ENCODE measurements around the gene C3orf22. TPM values are rescaled to one million over a fixed set of nuclear protein-coding genes. Genes with fewer than 3 reads are reported as not detected.
"Not testable (repeated sequence)": the region's sequence is repeated elsewhere in the genome, so short reads cannot be mapped to it uniquely, and the experiment has no call there.

The C3orf22 gene
- total RNA-seq (not detected), polyA plus RNA-seq (0.05 TPM)
- long read RNA-seq, donor 1, result 0 reads
- long read RNA-seq, donor 2, result 0 reads
- long read RNA-seq, donor 3, result 0 reads
- long read RNA-seq, donor 4, result 0 reads
- long read RNA-seq, donor 5, result 0 reads
- long read RNA-seq, donor 6, result 0 reads
- long read RNA-seq, donor 7, result 0 reads
- long read RNA-seq, donor 8, result 0 reads
- long read RNA-seq, donor 9, result 0 reads
- long read RNA-seq, donor 10, result 0 reads

- H3K27me3 ChIP-seq (ENCODE audit: control insufficient read depth in 2 of 2, insufficient read depth in 1 of 2, low read length in 1 of 2), result no peaks in the 10 kb centered on the region
- H3K9me3 ChIP-seq (ENCODE audit: control insufficient read depth in 2 of 2, insufficient read depth in 1 of 2, low read length in 1 of 2), result peaks cover 0 to 2% of the 10 kb centered on the region in 2 donors
- no peak within 1 kb of the TSS for H3K4me3 ChIP-seq (ENCODE audit: low read length in 2 of 2)
- H3K4me1 ChIP-seq (ENCODE audit: control insufficient read depth in 2 of 2, insufficient read depth in 2 of 2, low read length in 2 of 2), result no peaks in the 10 kb centered on the region
- DNase-seq (ENCODE audit: low read depth in 6 of 9, low spot score in 9 of 9), result no peak
- WGBS, result 94% methylated on average over 9 of the region's 9 CpGs
- no peak within 1 kb of the TSS for H3K27ac ChIP-seq (ENCODE audit: low read depth in 1 of 2, low read length in 1 of 2)
- H3K36me3 ChIP-seq (ENCODE audit: control insufficient read depth in 2 of 2, insufficient read depth in 2 of 2, low read length in 1 of 2), result no peaks in the 10 kb centered on the region
Observed at GRCh38 chr3:126558336-126559071, at the start of gene C3orf22. TSS of gene C3orf22 (minus strand) at chr3:126558932. CDS start at chr3:126553390, 5,542 bp downstream.

GRCh38 chr3:126607214-126607908, 48.6 kb upstream of the C3orf22 start:
- peak in 3 of 9 donors; percentile 25 to 51 (median 33) for DNase-seq (ENCODE audit: low read depth in 6 of 9, low spot score in 9 of 9)
- H3K36me3 ChIP-seq (ENCODE audit: control insufficient read depth in 2 of 2, insufficient read depth in 2 of 2, low read length in 1 of 2), result no peaks in the 10 kb centered on the region
- 73% methylated on average over 11 of the region's 11 CpGs for WGBS
- no peak overlapping the region for H3K4me3 ChIP-seq (ENCODE audit: low read length in 2 of 2)
- no peaks in the 10 kb centered on the region for H3K9me3 ChIP-seq (ENCODE audit: control insufficient read depth in 2 of 2, insufficient read depth in 1 of 2, low read length in 1 of 2)
- no peaks in the 10 kb centered on the region for H3K27me3 ChIP-seq (ENCODE audit: control insufficient read depth in 2 of 2, insufficient read depth in 1 of 2, low read length in 1 of 2)
- H3K4me1 ChIP-seq (ENCODE audit: control insufficient read depth in 2 of 2, insufficient read depth in 2 of 2, low read length in 2 of 2), result peaks cover 5 to 15% of the 10 kb centered on the region in 2 donors
- H3K27ac ChIP-seq (ENCODE audit: low read depth in 1 of 2, low read length in 1 of 2), result no peak overlapping the region

GRCh38 chr3:126606001-126606400, 47.3 kb upstream of the C3orf22 start:
- WGBS, result 91% methylated on average over 3 of the region's 3 CpGs

GRCh38 chr3:126604691-126605090, 46.0 kb upstream of the C3orf22 start:
- Histone ChIP-seq H3K27me3 (ENCODE audit: control insufficient read depth in 2 of 2, insufficient read depth in 1 of 2, low read length in 1 of 2) (no peaks in the 10 kb centered on the region), H3K4me3 (ENCODE audit: low read length in 2 of 2) (no peak overlapping the region), H3K27ac (ENCODE audit: low read depth in 1 of 2, low read length in 1 of 2) (no peak overlapping the region), H3K9me3 (ENCODE audit: control insufficient read depth in 2 of 2, insufficient read depth in 1 of 2, low read length in 1 of 2) (no peaks in the 10 kb centered on the region), H3K36me3 (ENCODE audit: control insufficient read depth in 2 of 2, insufficient read depth in 2 of 2, low read length in 1 of 2) (no peaks in the 10 kb centered on the region), H3K4me1 (ENCODE audit: control insufficient read depth in 2 of 2, insufficient read depth in 2 of 2, low read length in 2 of 2) (peaks cover 0 to 6% of the 10 kb centered on the region in 2 donors)
- 94% methylated on average over 6 of the region's 6 CpGs for WGBS
- DNase-seq (ENCODE audit: low read depth in 6 of 9, low spot score in 9 of 9), result no peak

More at GRCh38 chr3:126606001-126606400, 47.3 kb upstream of the C3orf22 start:
- Histone ChIP-seq H3K27ac (ENCODE audit: low read depth in 1 of 2, low read length in 1 of 2) (no peak overlapping the region), H3K27me3 (ENCODE audit: control insufficient read depth in 2 of 2, insufficient read depth in 1 of 2, low read length in 1 of 2) (no peaks in the 10 kb centered on the region), H3K4me3 (ENCODE audit: low read length in 2 of 2) (no peak overlapping the region), H3K4me1 (ENCODE audit: control insufficient read depth in 2 of 2, insufficient read depth in 2 of 2, low read length in 2 of 2) (peaks cover 0 to 6% of the 10 kb centered on the region in 2 donors), H3K9me3 (ENCODE audit: control insufficient read depth in 2 of 2, insufficient read depth in 1 of 2, low read length in 1 of 2) (no peaks in the 10 kb centered on the region), H3K36me3 (ENCODE audit: control insufficient read depth in 2 of 2, insufficient read depth in 2 of 2, low read length in 1 of 2) (no peaks in the 10 kb centered on the region)
- no peak for DNase-seq (ENCODE audit: low read depth in 6 of 9, low spot score in 9 of 9)

GRCh38 chr3:126599101-126599500, 40.4 kb upstream of the C3orf22 start:
- Histone ChIP-seq H3K36me3 (ENCODE audit: control insufficient read depth in 2 of 2, insufficient read depth in 2 of 2, low read length in 1 of 2) (no peaks in the 10 kb centered on the region), H3K4me3 (ENCODE audit: low read length in 2 of 2) (no peak overlapping the region), H3K27me3 (ENCODE audit: control insufficient read depth in 2 of 2, insufficient read depth in 1 of 2, low read length in 1 of 2) (no peaks in the 10 kb centered on the region), H3K9me3 (ENCODE audit: control insufficient read depth in 2 of 2, insufficient read depth in 1 of 2, low read length in 1 of 2) (no peaks in the 10 kb centered on the region), H3K4me1 (ENCODE audit: control insufficient read depth in 2 of 2, insufficient read depth in 2 of 2, low read length in 2 of 2) (no peaks in the 10 kb centered on the region), H3K27ac (ENCODE audit: low read depth in 1 of 2, low read length in 1 of 2) (no peak overlapping the region)
- no peak for DNase-seq (ENCODE audit: low read depth in 6 of 9, low spot score in 9 of 9)
- 0% methylated on average over 1 of the region's 1 CpG for WGBS

- not testable (repeated sequence) for H3K9me3 ChIP-seq (ENCODE audit: control insufficient read depth in 2 of 2, insufficient read depth in 1 of 2, low read length in 1 of 2); H3K27me3 ChIP-seq (ENCODE audit: control insufficient read depth in 2 of 2, insufficient read depth in 1 of 2, low read length in 1 of 2); DNase-seq (ENCODE audit: low read depth in 6 of 9, low spot score in 9 of 9); H3K4me3 ChIP-seq (ENCODE audit: low read length in 2 of 2); H3K4me1 ChIP-seq (ENCODE audit: control insufficient read depth in 2 of 2, insufficient read depth in 2 of 2, low read length in 2 of 2); H3K27ac ChIP-seq (ENCODE audit: low read depth in 1 of 2, low read length in 1 of 2); H3K36me3 ChIP-seq (ENCODE audit: control insufficient read depth in 2 of 2, insufficient read depth in 2 of 2, low read length in 1 of 2)
- 97% methylated on average over 4 of the region's 4 CpGs for WGBS
Observed at GRCh38 chr3:126595479-126595878, 36.7 kb upstream of the C3orf22 start.

- H3K27me3 ChIP-seq (ENCODE audit: control insufficient read depth in 2 of 2, insufficient read depth in 1 of 2, low read length in 1 of 2); H3K4me1 ChIP-seq (ENCODE audit: control insufficient read depth in 2 of 2, insufficient read depth in 2 of 2, low read length in 2 of 2); H3K9me3 ChIP-seq (ENCODE audit: control insufficient read depth in 2 of 2, insufficient read depth in 1 of 2, low read length in 1 of 2); H3K36me3 ChIP-seq (ENCODE audit: control insufficient read depth in 2 of 2, insufficient read depth in 2 of 2, low read length in 1 of 2); H3K27ac ChIP-seq (ENCODE audit: low read depth in 1 of 2, low read length in 1 of 2); H3K4me3 ChIP-seq (ENCODE audit: low read length in 2 of 2): not testable (repeated sequence)
- WGBS, result 81% methylated on average over 5 of the region's 5 CpGs
- DNase-seq (ENCODE audit: low read depth in 6 of 9, low spot score in 9 of 9), result peak in 2 of 9 donors; percentile 16 to 41
Observed at GRCh38 chr3:126591515-126591914, 32.8 kb upstream of the C3orf22 start.

GRCh38 chr3:126582311-126582710, 23.6 kb upstream of the C3orf22 start:
- Histone ChIP-seq H3K27me3 (ENCODE audit: control insufficient read depth in 2 of 2, insufficient read depth in 1 of 2, low read length in 1 of 2) (no peaks in the 10 kb centered on the region), H3K9me3 (ENCODE audit: control insufficient read depth in 2 of 2, insufficient read depth in 1 of 2, low read length in 1 of 2) (no peaks in the 10 kb centered on the region), H3K36me3 (ENCODE audit: control insufficient read depth in 2 of 2, insufficient read depth in 2 of 2, low read length in 1 of 2) (no peaks in the 10 kb centered on the region), H3K27ac (ENCODE audit: low read depth in 1 of 2, low read length in 1 of 2) (no peak overlapping the region), H3K4me3 (ENCODE audit: low read length in 2 of 2) (no peak overlapping the region), H3K4me1 (ENCODE audit: control insufficient read depth in 2 of 2, insufficient read depth in 2 of 2, low read length in 2 of 2) (peaks cover 5 to 26% of the 10 kb centered on the region in 2 donors)
- DNase-seq (ENCODE audit: low read depth in 6 of 9, low spot score in 9 of 9), result peak in 5 of 9 donors; percentile 8 to 56 (median 21)
- 67% methylated on average over 4 of the region's 4 CpGs for WGBS

- H3K9me3 ChIP-seq (ENCODE audit: control insufficient read depth in 2 of 2, insufficient read depth in 1 of 2, low read length in 1 of 2), result no peaks in the 10 kb centered on the region
- H3K36me3 ChIP-seq (ENCODE audit: control insufficient read depth in 2 of 2, insufficient read depth in 2 of 2, low read length in 1 of 2), result no peaks in the 10 kb centered on the region
- H3K4me3 ChIP-seq (ENCODE audit: low read length in 2 of 2), result no peak overlapping the region
- 94% methylated on average over 2 of the region's 2 CpGs for WGBS
- H3K27ac ChIP-seq (ENCODE audit: low read depth in 1 of 2, low read length in 1 of 2), result no peak overlapping the region
- no peak for DNase-seq (ENCODE audit: low read depth in 6 of 9, low spot score in 9 of 9)
- no peaks in the 10 kb centered on the region for H3K27me3 ChIP-seq (ENCODE audit: control insufficient read depth in 2 of 2, insufficient read depth in 1 of 2, low read length in 1 of 2)
- H3K4me1 ChIP-seq (ENCODE audit: control insufficient read depth in 2 of 2, insufficient read depth in 2 of 2, low read length in 2 of 2), result peaks cover 6 to 30% of the 10 kb centered on the region in 2 donors
Observed at GRCh38 chr3:126581569-126581968, 22.8 kb upstream of the C3orf22 start.

Data from thymus (tissue), 14 donors.